KMS-11 (cell line): Measurements from ENCODE around the gene ARSD.
"Not testable (repeated sequence)": the region's sequence is repeated elsewhere in the genome, so short reads cannot be mapped to it uniquely, and the experiment has no call there.

Experiments used
- H2AFZ ChIP-seq: fragments of 200-600 bp; sonication (generic); 2 replicates; pipeline ENCODE4 v1.6.1; 2016; ENCODE audit warnings: antibody characterized with exemption, mixed run types, low read depth
- H3K27ac ChIP-seq: fragments of 200-600 bp; sonication (generic); 2 replicates; pipeline ENCODE4 v1.6.1; 2016; ENCODE audit warnings: mild to moderate bottlenecking, mixed run types
- H3K27me3 ChIP-seq: fragments of 200-600 bp; sonication (generic); 2 replicates; pipeline ENCODE4 v1.6.1; 2017; ENCODE audit warnings: mild to moderate bottlenecking, low read depth, mixed run types, moderate library complexity; ENCODE audit not compliant: insufficient read depth
- H3K36me3 ChIP-seq: fragments of 200-600 bp; sonication (generic); 2 replicates; pipeline ENCODE4 v1.6.1; 2017; ENCODE audit warnings: mild to moderate bottlenecking, mixed run types; ENCODE audit not compliant: insufficient read depth
- H3K4me1 ChIP-seq: fragments of 200-600 bp; sonication (generic); 2 replicates; pipeline ENCODE4 v1.6.1; 2016; ENCODE audit warnings: mild to moderate bottlenecking, low read depth, mixed run types; ENCODE audit not compliant: poor library complexity, severe bottlenecking
- H3K4me2 ChIP-seq: fragments of 200-600 bp; sonication (generic); 2 replicates; pipeline ENCODE4 v1.7.0; 2016; ENCODE audit warnings: mild to moderate bottlenecking, mixed run types
- H3K4me3 ChIP-seq: fragments of 200-600 bp; sonication (generic); IDR thresholded peaks from 2 replicates; pipeline ENCODE4 v1.6.1; 2017; ENCODE audit warnings: low read depth, low read length, mixed read lengths; ENCODE audit not compliant: insufficient read depth
- H3K79me2 ChIP-seq: fragments of 200-600 bp; sonication (generic); 2 replicates; pipeline ENCODE4 v1.6.1; 2016; ENCODE audit warnings: low read depth, mixed run types; ENCODE audit not compliant: insufficient read depth
- H3K9ac ChIP-seq: fragments of 200-600 bp; sonication (generic); 2 replicates; pipeline ENCODE4 v1.6.1; 2016; ENCODE audit warnings: mild to moderate bottlenecking, mixed run types
- H4K20me1 ChIP-seq: fragments of 200-600 bp; sonication (generic); 2 replicates; pipeline ENCODE4 v1.6.1; 2016; ENCODE audit warnings: mild to moderate bottlenecking, mixed run types; ENCODE audit not compliant: insufficient read depth
- CTCF ChIP-seq: fragments of 200-600 bp; sonication (generic); conservative IDR thresholded peaks from 2 replicates; pipeline ENCODE4 v1.6.1; 2017; ENCODE audit warnings: low read depth, mild to moderate bottlenecking, antibody characterized with exemption, low read length, moderate library complexity, mixed read lengths

The ARSD gene

GRCh38 chrX:2894885-2895292 is 34.2 kb downstream of the ARSD start:
- no peak overlapping the region for H3K4me2 ChIP-seq
- H3K9ac ChIP-seq = no peak overlapping the region
- TF ChIP-seq CTCF = no peak
- no peak overlapping the region for H2AFZ ChIP-seq
- H3K27ac ChIP-seq = no peak overlapping the region
- no peaks in the 10 kb centered on the region for H3K27me3 ChIP-seq
- H3K4me1 ChIP-seq = no peaks in the 10 kb centered on the region
- H3K36me3 ChIP-seq = no peaks in the 10 kb centered on the region
- no peaks in the 10 kb centered on the region for H4K20me1 ChIP-seq
- H3K4me3 ChIP-seq = no peak overlapping the region
- no peaks in the 10 kb centered on the region for H3K79me2 ChIP-seq

- Histone ChIP-seq H3K4me3 (no peak overlapping the region), H3K27ac (no peak overlapping the region), H3K27me3 (no peaks in the 10 kb centered on the region), H2AFZ (no peak overlapping the region), H3K9ac (no peak overlapping the region), H3K4me2 (no peak overlapping the region), H4K20me1 (no peaks in the 10 kb centered on the region), H3K4me1 (no peaks in the 10 kb centered on the region), H3K79me2 (no peaks in the 10 kb centered on the region), H3K36me3 (no peaks in the 10 kb centered on the region)
- no peak for TF ChIP-seq CTCF
These were observed 36.3 kb downstream of the ARSD start for GRCh38 chrX:2892816-2893215.

- not testable (repeated sequence) for H2AFZ ChIP-seq, H3K4me2 ChIP-seq, H3K9ac ChIP-seq, H3K4me3 ChIP-seq, H4K20me1 ChIP-seq, H3K4me1 ChIP-seq, H3K79me2 ChIP-seq, H3K36me3 ChIP-seq, H3K27me3 ChIP-seq, H3K27ac ChIP-seq
These were observed 38.3 kb downstream of the ARSD start for GRCh38 chrX:2890536-2891460.

- not testable (repeated sequence) for H3K27me3 ChIP-seq, H3K36me3 ChIP-seq, H3K4me1 ChIP-seq, H4K20me1 ChIP-seq, H3K79me2 ChIP-seq, H3K4me2 ChIP-seq, H3K9ac ChIP-seq, H3K27ac ChIP-seq, H3K4me3 ChIP-seq, H2AFZ ChIP-seq
These were observed 39.2 kb downstream of the ARSD start for GRCh38 chrX:2889706-2890490.

GRCh38 chrX:2889045-2889605 is 40.0 kb downstream of the ARSD start:
- H3K4me1 ChIP-seq = no peaks in the 10 kb centered on the region
- TF ChIP-seq CTCF = no peak
- H3K4me3 ChIP-seq = no peak overlapping the region
- H3K79me2 ChIP-seq = no peaks in the 10 kb centered on the region
- no peak overlapping the region for H3K4me2 ChIP-seq
- H4K20me1 ChIP-seq = no peaks in the 10 kb centered on the region
- H3K27ac ChIP-seq = no peak overlapping the region
- no peak overlapping the region for H3K9ac ChIP-seq
- no peaks in the 10 kb centered on the region for H3K27me3 ChIP-seq
- H3K36me3 ChIP-seq = no peaks in the 10 kb centered on the region
- H2AFZ ChIP-seq = no peak overlapping the region
